CD14-positive monocyte (primary cell): ENCODE data around the gene MINDY4B. TPM values are rescaled to one million over a fixed set of nuclear protein-coding genes. Genes with fewer than 3 reads are reported as not detected.

ENCODE experiments used
- DNase-seq, 3 donors: peaks; one replicate each; pipeline ENCODE4 v3.0.0-alpha.2; 2011 to 2022
- H2AFZ ChIP-seq: 2 replicates; pipeline ENCODE4 v1.6.0; 2012; ENCODE audit warnings: mild to moderate bottlenecking, low read depth, low read length, inconsistent platforms; ENCODE audit not compliant: insufficient read depth, poor library complexity, severe bottlenecking
- H3K27ac ChIP-seq, 2 donors: 1 replicate in 1 of 2; 2 replicates in 1 of 2; pipeline ENCODE4 v1.5.1; 2012 to 2013; ENCODE audit warnings: low read length in 2 of 2, control low read depth in 1 of 2, inconsistent platforms in 1 of 2, low read depth in 1 of 2, mild to moderate bottlenecking in 1 of 2
- H3K27me3 ChIP-seq, 2 donors: one replicate each; pipeline versions ENCODE4 v1.6.0 to v1.6.1; 2011 to 2013; ENCODE audit warnings: low read length in 2 of 2; ENCODE audit not compliant: control insufficient read depth in 2 of 2, insufficient read depth in 2 of 2
- H3K36me3 ChIP-seq, 2 donors: replicated peaks in 1 of 2; 1 replicate in 1 of 2; 2 replicates in 1 of 2; pipeline versions ENCODE4 v1.5.1 to v1.6.1; 2012 to 2013; ENCODE audit warnings: low read length in 2 of 2, control low read depth in 1 of 2, inconsistent platforms in 1 of 2, mild to moderate bottlenecking in 1 of 2; ENCODE audit not compliant: insufficient read depth in 2 of 2, control insufficient read depth in 1 of 2
- H3K4me1 ChIP-seq, 2 donors: 1 replicate in 1 of 2; 2 replicates in 1 of 2; pipeline versions ENCODE4 v1.5.1 to v1.6.1; 2012 to 2013; ENCODE audit warnings: low read length in 2 of 2, control low read depth in 1 of 2, inconsistent platforms in 1 of 2, mild to moderate bottlenecking in 1 of 2, moderate library complexity in 1 of 2; ENCODE audit not compliant: insufficient read depth in 2 of 2, control insufficient read depth in 1 of 2
- H3K4me2 ChIP-seq: replicated peaks from 2 replicates; pipeline ENCODE3; 2012; ENCODE audit warnings: low read length, moderate library complexity, mild to moderate bottlenecking; ENCODE audit not compliant: poor library complexity, severe bottlenecking; ENCODE audit errors: extremely low read depth
- H3K4me3 ChIP-seq, 3 experiments: fragments of 200-600 bp in 1 of 3; sonication (generic) in 1 of 3; replicated peaks in 1 of 3; 1 replicate in 2 of 3; 2 replicates in 1 of 3; pipeline ENCODE4 v1.5.1; 2011 to 2013; ENCODE audit warnings: low read length in 3 of 3, mild to moderate bottlenecking in 3 of 3, control low read depth in 2 of 3, low read depth in 2 of 3, inconsistent platforms in 1 of 3, moderate library complexity in 1 of 3
- H3K79me2 ChIP-seq: 2 replicates; pipeline ENCODE4 v1.6.0; 2012; ENCODE audit warnings: mild to moderate bottlenecking, control low read depth, inconsistent platforms, low read length, moderate library complexity; ENCODE audit not compliant: insufficient read depth
- H3K9ac ChIP-seq: 2 replicates; pipeline ENCODE4 v1.6.0; 2017; ENCODE audit warnings: low read length, mild to moderate bottlenecking; ENCODE audit not compliant: insufficient read depth, poor library complexity, severe bottlenecking
- H3K9me3 ChIP-seq, 2 donors: replicated peaks in 1 of 2; 1 replicate in 1 of 2; 2 replicates in 1 of 2; pipeline versions ENCODE4 v1.5.1 to v1.6.1; 2012 to 2013; ENCODE audit warnings: low read length in 2 of 2, control low read depth in 1 of 2; ENCODE audit not compliant: control insufficient read depth in 1 of 2, insufficient read depth in 1 of 2
- H4K20me1 ChIP-seq: 2 replicates; pipeline ENCODE4 v1.6.0; 2012; ENCODE audit warnings: mild to moderate bottlenecking, low read length, control low read depth, moderate library complexity; ENCODE audit not compliant: insufficient read depth
- H3K27ac Mint-ChIP-seq, 7 donors: one replicate each; pipeline ENCODE4 v1.8.0; 2020; ENCODE audit warnings: mild to moderate bottlenecking in 7 of 7, mixed read lengths in 7 of 7, moderate library complexity in 6 of 7, inconsistent platforms in 2 of 7
- H3K27me3 Mint-ChIP-seq, 3 donors: one replicate each; pipeline ENCODE4 v1.8.0; 2021 to 2022; ENCODE audit warnings: low read depth in 3 of 3, mild to moderate bottlenecking in 3 of 3, mixed read lengths in 3 of 3, moderate library complexity in 3 of 3, inconsistent platforms in 1 of 3
- H3K36me3 Mint-ChIP-seq, 2 donors: one replicate each; pipeline ENCODE4 v1.8.0; 2020; ENCODE audit warnings: mixed read lengths in 2 of 2, inconsistent platforms in 1 of 2, mild to moderate bottlenecking in 1 of 2
- H3K4me1 Mint-ChIP-seq: one replicate; pipeline ENCODE4 v1.8.0; 2020; ENCODE audit warnings: mild to moderate bottlenecking, mixed read lengths
- H3K4me3 Mint-ChIP-seq, 2 donors: one replicate each; pipeline ENCODE4 v1.8.0; 2020; ENCODE audit warnings: mild to moderate bottlenecking in 2 of 2, mixed read lengths in 2 of 2, moderate library complexity in 1 of 2
- H3K9me3 Mint-ChIP-seq, 7 donors: one replicate each; pipeline ENCODE4 v1.8.0; 2020 to 2022; ENCODE audit warnings: mixed read lengths in 7 of 7, mild to moderate bottlenecking in 6 of 7, moderate library complexity in 6 of 7, inconsistent platforms in 2 of 7
- CTCF ChIP-seq: fragments of 200-600 bp; IDR thresholded peaks from one replicate; pipeline ENCODE4 v1.8.0; 2022; ENCODE audit warnings: antibody characterized with exemption, mild to moderate bottlenecking
- WGBS: methylation state at CpG from one replicate; pipeline ENCODE4 v1.1.5; 2013; ENCODE audit warnings: missing lambda C conversion rate; ENCODE audit not compliant: insufficient coverage; 5-methylcytosine and 5-hydroxymethylcytosine counted together
- intact Hi-C, 2 donors: fragments of 100-400 bp; cut with micrococcal nuclease; formaldehyde crosslinking; loops; one replicate each; pipeline versions ENCODE4 v1.15.0 to v1.15.1; 2023
- polyA plus RNA-seq, 3 donors: library from polyadenylated mRNA; depleted of rRNA in 1 of 3; unstranded in 2 of 3; stranded (reverse) in 1 of 3; fragments of 300-500 nt in 2 of 3; fragments of >200 nt in 1 of 3; fragmentation: Illumina TruSeq in 2 of 3; gene quantifications; 1 replicate in 2 of 3; 2 replicates in 1 of 3; pipeline ENCODE4 v1.2.3, GENCODE V29; 2012 to 2021

Gene MINDY4B
- polyA plus RNA-seq, 3 donors, result not detected

- H3K9me3 Mint-ChIP-seq, result peaks cover 0 to 5% (median 3%) of the 10 kb centered on the region in 7 donors
- H3K27ac ChIP-seq, result no peak overlapping the region
- no peaks in the 10 kb centered on the region for H4K20me1 ChIP-seq
- H3K9ac ChIP-seq, result no peak overlapping the region
- intact Hi-C loops, result no loop called here
- H3K79me2 ChIP-seq, result no peaks in the 10 kb centered on the region
- H3K4me2 ChIP-seq, result no peak overlapping the region
- no peaks in the 10 kb centered on the region for H3K9me3 ChIP-seq
- H3K36me3 Mint-ChIP-seq, result no peaks in the 10 kb centered on the region
- 100% methylated on average over 1 of the region's 1 CpG for WGBS
- H3K4me1 Mint-ChIP-seq, result peaks cover 2% of the 10 kb centered on the region
- H3K4me1 ChIP-seq, result no peaks in the 10 kb centered on the region
- no peak overlapping the region for H3K27ac Mint-ChIP-seq
- no peaks in the 10 kb centered on the region for H3K27me3 ChIP-seq
- H3K4me3 ChIP-seq, result no peak overlapping the region
- TF ChIP-seq CTCF, result no peak
- H3K4me3 Mint-ChIP-seq, result no peak overlapping the region
- H2AFZ ChIP-seq, result no peak overlapping the region
- H3K27me3 Mint-ChIP-seq, result peaks cover 0 to 2% (median 0%) of the 10 kb centered on the region in 3 donors
- no peaks in the 10 kb centered on the region for H3K36me3 ChIP-seq
- no peak for DNase-seq
These were observed 77.0 kb downstream of the MINDY4B start for GRCh38 chr3:150828261-150828660.

GRCh38 chr3:150826466-150827282 lies 78.6 kb downstream of the MINDY4B start:
- H3K4me3 Mint-ChIP-seq, result no peak overlapping the region
- peaks cover 0 to 2% (median 0%) of the 10 kb centered on the region in 3 donors for H3K27me3 Mint-ChIP-seq
- Histone ChIP-seq H4K20me1 (no peaks in the 10 kb centered on the region), H3K4me2 (no peak overlapping the region), H3K27me3 (no peaks in the 10 kb centered on the region), H3K9me3 (no peaks in the 10 kb centered on the region), H3K27ac (no peak overlapping the region), H3K36me3 (no peaks in the 10 kb centered on the region), H3K9ac (no peak overlapping the region), H3K4me3 (no peak overlapping the region), H3K4me1 (no peaks in the 10 kb centered on the region), H2AFZ (no peak overlapping the region), H3K79me2 (no peaks in the 10 kb centered on the region)
- H3K4me1 Mint-ChIP-seq, result peaks cover 2% of the 10 kb centered on the region
- no peaks in the 10 kb centered on the region for H3K36me3 Mint-ChIP-seq
- intact Hi-C loops, result no loop called here
- peak overlapping the region in 1 of 7 donors; percentile 63 for H3K27ac Mint-ChIP-seq
- H3K9me3 Mint-ChIP-seq, result peaks cover 0 to 5% (median 3%) of the 10 kb centered on the region in 7 donors
- no peak for DNase-seq
- TF ChIP-seq CTCF, result no peak
- 96% methylated on average over 7 of the region's 12 CpGs for WGBS
